H1 (cell line): ENCODE results near the gene RLBP1.

Experiments
- CTCF ChIP-seq, 3 experiments: IDR thresholded peaks; 1 replicate in 2 of 3; 2 replicates in 1 of 3; pipeline versions ENCODE4 v1.5.1 to v1.6.1; 2011; ENCODE audit warnings: low read length in 3 of 3, mild to moderate bottlenecking in 3 of 3, inconsistent platforms in 2 of 3, low read depth in 1 of 3, moderate library complexity in 1 of 3; ENCODE audit not compliant: insufficient read depth in 1 of 3; ENCODE audit errors: control extremely low read depth in 1 of 3
- NANOG ChIP-seq: IDR thresholded peaks from 2 replicates; pipeline ENCODE4 v1.6.1; 2011; ENCODE audit warnings: low read length, low read depth, mild to moderate bottlenecking, inconsistent platforms; ENCODE audit not compliant: insufficient read depth, poor library complexity, severe bottlenecking

DNA sequence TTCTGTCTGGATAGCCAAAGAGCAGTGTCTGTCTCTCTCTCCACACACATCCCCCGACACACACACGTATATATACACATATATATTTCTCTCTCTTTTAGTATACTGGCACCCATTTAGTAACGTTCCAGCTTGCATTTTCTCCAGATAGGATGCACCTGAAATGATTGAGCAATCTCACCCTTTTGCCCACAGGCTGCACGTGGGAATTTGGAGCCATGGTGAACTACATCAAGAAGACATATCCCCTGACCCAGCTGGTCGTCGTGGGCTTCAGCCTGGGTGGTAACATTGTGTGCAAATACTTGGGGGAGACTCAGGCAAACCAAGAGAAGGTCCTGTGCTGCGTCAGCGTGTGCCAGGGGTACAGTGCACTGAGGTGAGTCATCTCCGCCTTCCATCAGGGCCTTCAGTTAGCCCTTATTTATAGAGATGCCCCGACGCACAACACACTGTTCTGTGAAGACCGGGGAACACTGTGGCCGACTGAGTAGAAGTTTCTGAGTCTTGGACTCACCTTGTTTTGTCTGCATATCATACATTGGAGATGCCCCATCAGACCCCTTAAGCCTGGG lies 45.7 kb downstream of the RLBP1 start:
- no peak for TF ChIP-seq NANOG
- TF ChIP-seq CTCF (IDR thresholded peaks at IDR 0.05; ENCODE audit: control extremely low read depth in 1 of 3, insufficient read depth in 1 of 3, low read depth in 1 of 3, low read length in 3 of 3), result no peak
